IMR-90 (cell line): ENCODE data around the gene IFNL3. TPM values are rescaled to one million over a fixed set of nuclear protein-coding genes. Genes with fewer than 3 reads are reported as not detected.

ENCODE experiments used
- ATAC-seq: fragments of 200-7000 bp; cut with Tn5 transposase; 2 replicates; pipeline ENCODE4 v1.9.1; 2020; ENCODE audit warnings: low read depth, mild to moderate bottlenecking, moderate library complexity
- BruUV-seq: library from RNA; stranded (reverse); fragments of 400-500 nt; replicated peaks from 2 replicates; lab custom pipeline; 2021; lab: Mats Ljungman, UMichigan
- CTCF ChIA-PET: fragments of 300-600 bp; formaldehyde crosslinking; extraction: SDS; loops from one replicate; lab custom pipeline; 2021; ENCODE audit warnings: antibody characterized with exemption; lab: Yijun Ruan, JAX
- POLR2A ChIA-PET: fragments of 300-600 bp; sonication (Branson Sonifier 250); formaldehyde crosslinking; loops from one replicate; lab custom pipeline; 2022; ENCODE audit warnings: antibody characterized with exemption; ENCODE audit not compliant: unreplicated experiment; lab: Charles Lee
- DNase-seq: peaks from one replicate; pipeline ENCODE4 v3.0.0; 2013
- H2AFZ ChIP-seq: replicated peaks from 2 replicates; pipeline ENCODE3; 2013; ENCODE audit warnings: low read length, mild to moderate bottlenecking; ENCODE audit not compliant: poor library complexity
- H2AK5ac ChIP-seq: 2 replicates; pipeline ENCODE4 v1.6.1; 2013; ENCODE audit warnings: low read depth, low read length, inconsistent platforms
- H2AK9ac ChIP-seq: replicated peaks from 2 replicates; pipeline ENCODE3; 2013; ENCODE audit warnings: mild to moderate bottlenecking, low read depth, low read length, moderate library complexity; ENCODE audit not compliant: poor library complexity
- H2BK120ac ChIP-seq: 2 replicates; pipeline ENCODE4 v1.6.1; 2013; ENCODE audit warnings: low read depth, low read length, inconsistent platforms
- H2BK15ac ChIP-seq: 3 replicates; pipeline ENCODE4 v1.6.1; 2013; ENCODE audit warnings: low read depth, low read length, inconsistent platforms
- H2BK20ac ChIP-seq: 2 replicates; pipeline ENCODE4 v1.6.1; 2013; ENCODE audit warnings: low read depth, mild to moderate bottlenecking, inconsistent platforms, low read length, moderate library complexity
- H2BK5ac ChIP-seq: 2 replicates; pipeline ENCODE4 v1.6.1; 2013; ENCODE audit warnings: mild to moderate bottlenecking, low read depth, low read length, inconsistent platforms; ENCODE audit not compliant: poor library complexity, severe bottlenecking
- H3K14ac ChIP-seq: replicated peaks from 2 replicates; pipeline ENCODE4 v1.6.1; 2013; ENCODE audit warnings: low read depth, low read length, inconsistent platforms
- H3K18ac ChIP-seq: 2 replicates; pipeline ENCODE4 v1.6.1; 2013; ENCODE audit warnings: low read depth, low read length, control low read depth
- H3K23ac ChIP-seq: 2 replicates; pipeline ENCODE4 v1.6.1; 2013; ENCODE audit warnings: low read depth, low read length, inconsistent platforms
- H3K27ac ChIP-seq: 2 replicates; pipeline ENCODE4 v1.5.1; 2013; ENCODE audit warnings: mild to moderate bottlenecking, control low read depth, low read length; ENCODE audit not compliant: insufficient read depth
- H3K27me3 ChIP-seq: 2 replicates; pipeline ENCODE4 v1.6.1; 2013; ENCODE audit warnings: low read length; ENCODE audit not compliant: control insufficient read depth, insufficient read depth
- H3K36me3 ChIP-seq: 2 replicates; pipeline ENCODE4 v1.6.1; 2013; ENCODE audit warnings: low read length, mixed read lengths; ENCODE audit not compliant: control insufficient read depth, insufficient read depth
- H3K4ac ChIP-seq: 2 replicates; pipeline ENCODE4 v1.6.1; 2013; ENCODE audit warnings: low read depth, low read length, inconsistent platforms
- H3K4me1 ChIP-seq: 2 replicates; pipeline ENCODE4 v1.6.1; 2013; ENCODE audit warnings: low read length, mixed read lengths; ENCODE audit not compliant: control insufficient read depth, insufficient read depth
- H3K4me2 ChIP-seq: 2 replicates; pipeline ENCODE4 v1.6.1; 2013; ENCODE audit warnings: low read depth, mild to moderate bottlenecking, control low read depth, low read length, moderate library complexity
- H3K4me3 ChIP-seq: 2 replicates; pipeline ENCODE4 v1.5.1; 2013; ENCODE audit warnings: low read depth, mild to moderate bottlenecking, control low read depth, low read length, moderate library complexity; ENCODE audit not compliant: insufficient read depth
- H3K56ac ChIP-seq: 2 replicates; pipeline ENCODE4 v1.6.1; 2013; ENCODE audit warnings: low read length, inconsistent platforms; ENCODE audit not compliant: insufficient read depth; ENCODE audit errors: extremely low read depth
- H3K79me1 ChIP-seq, 2 experiments: 2 replicates each; pipeline ENCODE4 v1.6.1; 2013; ENCODE audit warnings: low read length in 2 of 2, inconsistent platforms in 1 of 2, low read depth in 1 of 2
- H3K9ac ChIP-seq: 2 replicates; pipeline ENCODE4 v1.6.1; 2013; ENCODE audit warnings: low read depth, low read length, control low read depth
- H3K9me1 ChIP-seq: 2 replicates; pipeline ENCODE4 v1.6.1; 2013; ENCODE audit warnings: low read length, inconsistent platforms; ENCODE audit not compliant: insufficient read depth
- H3K9me3 ChIP-seq: 2 replicates; pipeline ENCODE4 v1.6.1; 2013; ENCODE audit warnings: low read length; ENCODE audit not compliant: control insufficient read depth, insufficient read depth
- H4K20me1 ChIP-seq: 2 replicates; pipeline ENCODE4 v1.6.1; 2013; ENCODE audit warnings: low read length, inconsistent platforms; ENCODE audit not compliant: insufficient read depth
- H4K5ac ChIP-seq: 2 replicates; pipeline ENCODE4 v1.6.1; 2013; ENCODE audit warnings: mild to moderate bottlenecking, low read depth, low read length, control low read depth
- H4K8ac ChIP-seq, 2 experiments: 2 replicates each; pipeline ENCODE4 v1.6.1; 2013; ENCODE audit warnings: low read depth in 2 of 2, low read length in 2 of 2, control low read depth in 1 of 2, inconsistent platforms in 1 of 2
- H4K91ac ChIP-seq: 2 replicates; pipeline ENCODE4 v1.6.1; 2013; ENCODE audit warnings: low read depth, low read length, inconsistent platforms; ENCODE audit not compliant: insufficient read depth
- CEBPB ChIP-seq: IDR thresholded peaks from 2 replicates; pipeline ENCODE4 v1.6.1; 2012; ENCODE audit warnings: low read depth, low read length, improper control_type of control experiment
- FOS ChIP-seq: fragments of 150-350 bp; IDR thresholded peaks from 2 replicates; pipeline ENCODE4 v1.6.1; 2016; ENCODE audit warnings: low read depth, low read length
- POLR2A ChIP-seq: IDR thresholded peaks from 2 replicates; pipeline ENCODE4 v1.6.1; 2012; ENCODE audit warnings: mild to moderate bottlenecking, low read depth, low read length
- RCOR1 ChIP-seq: IDR thresholded peaks from 2 replicates; pipeline ENCODE4 v1.6.1; 2012; ENCODE audit warnings: mild to moderate bottlenecking, low read length, improper control_type of control experiment; ENCODE audit not compliant: insufficient replicate concordance
- WGBS, 2 experiments: methylation state at CpG; one replicate each; pipeline versions ENCODE4 v1.1.5 to v1.1.7; 2013; ENCODE audit warnings: missing lambda C conversion rate in 2 of 2; ENCODE audit not compliant: insufficient read length in 1 of 2; ENCODE audit errors: extremely low coverage in 2 of 2; 5-methylcytosine and 5-hydroxymethylcytosine counted together
- dilution Hi-C: fragments of 300-500 bp; cut with HindIII; formaldehyde crosslinking; loops from one replicate; pipeline ENCODE4 v1.14.3; 2018; ENCODE audit warnings: low sequenced_read_pairs; ENCODE audit not compliant: unreplicated experiment
- in situ Hi-C: fragments of 300-500 bp; cut with MboI; formaldehyde crosslinking; loops from 3 replicates; pipeline ENCODE4 v1.14.3; 2019; ENCODE audit warnings: low sequenced_read_pairs, inconsistent platforms, mixed read lengths
- intact Hi-C: fragments of 100-400 bp; cut with micrococcal nuclease; formaldehyde crosslinking; loops from 2 replicates; pipeline ENCODE4 v1.10.0; 2022
- polyA plus RNA-seq, 3 experiments: library from polyadenylated mRNA; depleted of rRNA; stranded (reverse); fragments of >200 nt; gene quantifications; 2 replicates each; pipeline ENCODE4 v1.2.3, GENCODE V29; 2012; ENCODE audit warnings: low replicate concordance in 1 of 3
- total RNA-seq: library from RNA; depleted of rRNA; stranded (reverse); fragments of >200 nt; gene quantifications from 2 replicates; pipeline ENCODE4 v1.2.3, GENCODE V29; 2012

Gene IFNL3
- total and polyA plus RNA-seq, 2 of the 4 experiments (the other 2 are of a cell fraction), result not detected

DNA sequence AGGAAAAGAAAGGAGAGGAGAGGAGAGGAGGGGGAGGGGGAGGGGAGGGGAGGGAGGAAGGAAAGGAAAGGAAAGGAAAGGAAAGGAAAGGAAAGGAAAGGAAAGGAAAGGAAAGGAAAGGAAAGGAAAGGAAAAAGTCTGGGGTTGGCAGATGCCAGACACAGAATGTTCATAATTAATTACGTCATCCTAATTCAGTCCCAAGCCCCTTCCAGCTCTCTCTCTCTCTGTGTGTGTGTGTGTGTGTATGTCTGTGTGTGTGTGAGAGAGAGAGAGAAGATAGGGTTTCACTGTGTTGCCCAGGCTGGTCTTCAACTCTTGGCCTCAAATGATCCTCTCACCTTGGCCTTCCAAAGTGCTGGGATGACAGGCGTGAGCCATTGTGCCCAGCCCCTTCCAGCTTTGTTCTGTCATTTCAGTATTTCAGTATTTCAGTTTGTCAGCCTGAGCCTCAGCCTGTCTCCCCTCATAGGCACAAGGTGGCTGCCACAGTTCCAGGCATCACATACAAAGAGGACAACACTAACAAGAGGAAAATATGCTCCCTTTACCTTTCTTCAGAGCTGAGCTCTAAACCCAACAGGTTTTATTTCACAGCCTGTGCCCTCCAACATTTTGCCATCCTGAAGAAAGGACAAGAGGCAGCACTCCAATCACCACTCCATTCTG, 14.6 kb downstream of the IFNL3 start:
- BruUV-seq, result no TSS peak
- Histone ChIP-seq H2AK5ac (no peak overlapping the region), H3K79me1 (no peaks in the 10 kb centered on the region), H2BK5ac (no peak overlapping the region), H2AFZ (no peak overlapping the region), H3K4me2 (no peak overlapping the region), H3K27ac (no peak overlapping the region), H2BK120ac (no peak overlapping the region), H2BK15ac (no peak overlapping the region), H4K91ac (no peak overlapping the region), H3K4me1 (no peaks in the 10 kb centered on the region), H3K56ac (no peak overlapping the region), H4K20me1 (no peaks in the 10 kb centered on the region), H3K9ac (no peak overlapping the region), H3K4ac (no peak overlapping the region), H2AK9ac (no peak overlapping the region), H2BK20ac (no peak overlapping the region), H3K23ac (no peak overlapping the region), H4K8ac (no peak overlapping the region), H3K14ac (no peak overlapping the region), H3K18ac (no peak overlapping the region), H3K27me3 (peaks cover 7% of the 10 kb centered on the region; the same call in 1 of the 2 replicates), H3K9me1 (no peaks in the 10 kb centered on the region), H4K5ac (no peak overlapping the region), H3K4me3 (no peak overlapping the region), H3K36me3 (no peaks in the 10 kb centered on the region), H3K9me3 (no peaks in the 10 kb centered on the region)
- dilution Hi-C loops (no loop called here), intact Hi-C loops (no loop called here), in situ Hi-C loops (no loop called here)
- ChIA-PET CTCF (no interaction called here), POLR2A (no interaction called here)
- ATAC-seq (no peak), DNase-seq (no peak)
- WGBS, 2 experiments, result 60% methylated on average over 1 of the region's 2 CpGs; no CpG with 5 or more reads in 1 of the 2 experiments
- TF ChIP-seq FOS, result no peak
- TF ChIP-seq CEBPB, result no peak
- TF ChIP-seq RCOR1, result no peak
- TF ChIP-seq POLR2A, result no peak
